Keratinocyte (primary cell): ENCODE data around the gene SH2D5.

Source experiments
- EZH2 ChIP-seq: IDR thresholded peaks from one replicate; pipeline ENCODE4 v1.6.1; 2012; ENCODE audit warnings: inconsistent platforms, mild to moderate bottlenecking, low read length, moderate library complexity
- TF ChIP-seq, protein P1 (sequence below), 3 experiments: IDR thresholded peaks in 1 of 3; conservative IDR thresholded peaks in 1 of 3; optimal IDR thresholded peaks in 1 of 3; 2 replicates in 2 of 3; 3 replicates in 1 of 3; pipeline versions ENCODE3 to v1.5.1; 2011; ENCODE audit warnings: low read length in 3 of 3, mild to moderate bottlenecking in 3 of 3, moderate library complexity in 2 of 3, control low read depth in 1 of 3, inconsistent platforms in 1 of 3; ENCODE audit not compliant: insufficient read depth in 2 of 3; ENCODE audit errors: extremely low read depth in 1 of 3

DNA sequence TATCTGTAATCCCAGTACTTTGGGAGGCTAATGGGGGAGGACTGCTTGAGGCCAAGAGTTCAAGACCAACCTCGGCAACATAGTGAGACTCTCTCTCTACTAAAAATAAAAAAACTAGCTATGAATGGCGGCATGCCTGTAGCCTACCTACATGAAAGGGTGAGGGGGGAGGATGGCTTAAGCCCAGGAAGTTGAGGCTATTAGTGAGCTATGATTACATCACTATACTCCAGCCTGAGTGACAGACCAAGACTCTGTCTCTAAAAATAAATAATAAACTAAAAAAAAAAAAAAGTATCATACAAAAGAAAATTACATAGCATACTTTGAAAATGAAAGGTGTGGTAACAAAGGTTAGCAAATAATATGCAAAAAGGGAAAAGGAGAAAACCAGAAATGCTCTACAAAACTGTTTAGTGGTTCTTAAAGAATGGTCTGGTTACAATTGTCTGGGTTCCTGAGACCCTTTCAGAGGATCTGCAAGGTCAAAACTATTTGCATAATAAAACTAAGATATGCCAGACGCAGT lies 19.0 kb upstream of the SH2D5 start:
- TF ChIP-seq, protein P1, sequence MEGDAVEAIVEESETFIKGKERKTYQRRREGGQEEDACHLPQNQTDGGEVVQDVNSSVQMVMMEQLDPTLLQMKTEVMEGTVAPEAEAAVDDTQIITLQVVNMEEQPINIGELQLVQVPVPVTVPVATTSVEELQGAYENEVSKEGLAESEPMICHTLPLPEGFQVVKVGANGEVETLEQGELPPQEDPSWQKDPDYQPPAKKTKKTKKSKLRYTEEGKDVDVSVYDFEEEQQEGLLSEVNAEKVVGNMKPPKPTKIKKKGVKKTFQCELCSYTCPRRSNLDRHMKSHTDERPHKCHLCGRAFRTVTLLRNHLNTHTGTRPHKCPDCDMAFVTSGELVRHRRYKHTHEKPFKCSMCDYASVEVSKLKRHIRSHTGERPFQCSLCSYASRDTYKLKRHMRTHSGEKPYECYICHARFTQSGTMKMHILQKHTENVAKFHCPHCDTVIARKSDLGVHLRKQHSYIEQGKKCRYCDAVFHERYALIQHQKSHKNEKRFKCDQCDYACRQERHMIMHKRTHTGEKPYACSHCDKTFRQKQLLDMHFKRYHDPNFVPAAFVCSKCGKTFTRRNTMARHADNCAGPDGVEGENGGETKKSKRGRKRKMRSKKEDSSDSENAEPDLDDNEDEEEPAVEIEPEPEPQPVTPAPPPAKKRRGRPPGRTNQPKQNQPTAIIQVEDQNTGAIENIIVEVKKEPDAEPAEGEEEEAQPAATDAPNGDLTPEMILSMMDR (optimal IDR thresholded peaks at IDR 0.05 in 1 of 3, IDR thresholded peaks at IDR 0.05 in 1 of 3, conservative IDR thresholded peaks at IDR 0.05 in 1 of 3; ENCODE audit: extremely low read depth in 1 of 3, insufficient read depth in 2 of 3, low read length in 3 of 3) = no peak
- no peak for TF ChIP-seq EZH2
